Neural progenitor cell (in vitro differentiated cells): Measurements from ENCODE around the gene SREBF2. TPM values are rescaled to one million over a fixed set of nuclear protein-coding genes. Genes with fewer than 3 reads are reported as not detected.

Experiments used
- DNase-seq: peaks from one replicate; pipeline ENCODE4 v3.0.0-alpha.2; 2016; ENCODE audit warnings: low spot score
- H2AFZ ChIP-seq: fragments of 200-600 bp; sonication (generic); replicated peaks from 2 replicates; pipeline ENCODE4 v1.6.1; 2016; ENCODE audit warnings: antibody characterized with exemption
- H3F3A ChIP-seq: fragments of 200-600 bp; sonication (generic); 2 replicates; pipeline ENCODE4 v1.6.1; 2016; ENCODE audit warnings: antibody characterized with exemption, low read depth
- H3K27ac ChIP-seq: fragments of 200-600 bp; sonication (generic); 2 replicates; pipeline ENCODE4 v1.5.1; 2016; ENCODE audit warnings: mild to moderate bottlenecking
- H3K27me3 ChIP-seq: fragments of 200-600 bp; sonication (generic); 2 replicates; pipeline ENCODE4 v1.6.1; 2016; ENCODE audit warnings: mild to moderate bottlenecking, moderate library complexity
- H3K36me3 ChIP-seq: fragments of 200-600 bp; sonication (generic); 2 replicates; pipeline ENCODE4 v1.5.1; 2016
- H3K4me1 ChIP-seq: fragments of 200-600 bp; sonication (generic); 2 replicates; pipeline ENCODE4 v1.6.1; 2016; ENCODE audit warnings: mixed run types
- H3K4me2 ChIP-seq: fragments of 200-600 bp; sonication (generic); 2 replicates; pipeline ENCODE4 v1.6.1; 2016
- H3K4me3 ChIP-seq: fragments of 200-600 bp; sonication (generic); 2 replicates; pipeline ENCODE4 v1.5.1; 2016
- H3K79me2 ChIP-seq: fragments of 200-600 bp; sonication (generic); 2 replicates; pipeline ENCODE4 v1.6.1; 2016; ENCODE audit warnings: low read depth
- H3K9ac ChIP-seq: fragments of 200-600 bp; sonication (generic); 2 replicates; pipeline ENCODE4 v1.6.1; 2016
- H3K9me3 ChIP-seq: fragments of 200-600 bp; sonication (generic); 2 replicates; pipeline ENCODE4 v1.5.1; 2016; ENCODE audit warnings: low read depth
- H4K20me1 ChIP-seq: fragments of 200-600 bp; sonication (generic); 2 replicates; pipeline ENCODE4 v1.6.1; 2016; ENCODE audit warnings: low read depth
- H3K27ac Mint-ChIP-seq: 3 replicates; pipeline ENCODE4 v1.8.0; 2021; ENCODE audit warnings: mixed read lengths
- H3K27me3 Mint-ChIP-seq: 2 replicates; pipeline ENCODE4 v1.8.0; 2022; ENCODE audit warnings: low read depth, mild to moderate bottlenecking, inconsistent platforms, moderate library complexity, mixed read lengths; ENCODE audit not compliant: insufficient read depth
- H3K36me3 Mint-ChIP-seq: 3 replicates; pipeline ENCODE4 v1.8.0; 2021; ENCODE audit warnings: mixed read lengths
- H3K4me1 Mint-ChIP-seq: 3 replicates; pipeline ENCODE4 v1.8.0; 2021; ENCODE audit warnings: mixed read lengths
- H3K4me3 Mint-ChIP-seq: 3 replicates; pipeline ENCODE4 v1.8.0; 2021; ENCODE audit warnings: mild to moderate bottlenecking, moderate library complexity, mixed read lengths
- H3K9me3 Mint-ChIP-seq: 3 replicates; pipeline ENCODE4 v1.8.0; 2020; ENCODE audit warnings: mixed read lengths
- EZH2 ChIP-seq: fragments of 200-600 bp; sonication (generic); IDR thresholded peaks from 2 replicates; pipeline ENCODE4 v1.6.1; 2017; ENCODE audit warnings: antibody characterized with exemption, mild to moderate bottlenecking, moderate library complexity
- EZH2phosphoT487 ChIP-seq: fragments of 200-600 bp; sonication (generic); IDR thresholded peaks from 2 replicates; pipeline ENCODE4 v1.6.1; 2017; ENCODE audit warnings: antibody characterized with exemption
- total RNA-seq: library from RNA; depleted of rRNA; stranded (reverse); fragments of >200 nt; gene quantifications from 2 replicates; pipeline ENCODE4 v1.2.3, GENCODE V29; 2015; ENCODE audit warnings: low replicate concordance
- TF ChIP-seq, protein P1 (sequence below): fragments of 200-600 bp; sonication (generic); IDR thresholded peaks from 2 replicates; pipeline ENCODE4 v1.5.1; 2017; ENCODE audit warnings: antibody characterized with exemption, mild to moderate bottlenecking

The SREBF2 gene
- total RNA-seq, 1 donor from 2014 or later: 64.0 TPM

DNA sequence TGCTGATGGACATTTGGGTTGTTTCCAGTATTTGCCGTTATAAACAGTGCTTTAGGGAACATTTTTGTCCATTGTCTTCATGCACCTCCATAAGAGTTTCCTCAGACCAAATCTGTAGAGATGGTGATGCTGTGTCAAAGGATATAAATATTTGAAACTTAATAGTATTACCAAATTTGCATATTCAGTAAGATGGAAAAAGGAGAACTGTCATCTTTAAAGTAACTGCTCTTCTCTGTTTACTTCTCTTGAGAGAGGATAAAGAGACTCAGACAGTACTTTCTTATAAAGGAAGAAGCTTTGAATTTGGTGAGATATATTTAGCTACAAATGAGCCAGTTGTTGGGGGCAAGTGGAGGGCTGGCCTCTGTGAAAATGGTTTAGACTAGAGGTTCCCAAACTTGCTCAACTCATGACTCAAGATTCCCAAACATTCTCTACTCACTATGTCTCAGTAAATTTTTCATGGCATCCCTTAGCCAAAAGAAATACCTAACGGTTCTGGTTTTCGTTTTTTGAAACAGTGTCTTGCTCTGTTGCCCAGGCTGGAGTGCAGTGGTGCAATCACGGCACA, 55.8 kb downstream of the SREBF2 start:
- TF ChIP-seq EZH2phosphoT487: no peak
- TF ChIP-seq, protein P1, sequence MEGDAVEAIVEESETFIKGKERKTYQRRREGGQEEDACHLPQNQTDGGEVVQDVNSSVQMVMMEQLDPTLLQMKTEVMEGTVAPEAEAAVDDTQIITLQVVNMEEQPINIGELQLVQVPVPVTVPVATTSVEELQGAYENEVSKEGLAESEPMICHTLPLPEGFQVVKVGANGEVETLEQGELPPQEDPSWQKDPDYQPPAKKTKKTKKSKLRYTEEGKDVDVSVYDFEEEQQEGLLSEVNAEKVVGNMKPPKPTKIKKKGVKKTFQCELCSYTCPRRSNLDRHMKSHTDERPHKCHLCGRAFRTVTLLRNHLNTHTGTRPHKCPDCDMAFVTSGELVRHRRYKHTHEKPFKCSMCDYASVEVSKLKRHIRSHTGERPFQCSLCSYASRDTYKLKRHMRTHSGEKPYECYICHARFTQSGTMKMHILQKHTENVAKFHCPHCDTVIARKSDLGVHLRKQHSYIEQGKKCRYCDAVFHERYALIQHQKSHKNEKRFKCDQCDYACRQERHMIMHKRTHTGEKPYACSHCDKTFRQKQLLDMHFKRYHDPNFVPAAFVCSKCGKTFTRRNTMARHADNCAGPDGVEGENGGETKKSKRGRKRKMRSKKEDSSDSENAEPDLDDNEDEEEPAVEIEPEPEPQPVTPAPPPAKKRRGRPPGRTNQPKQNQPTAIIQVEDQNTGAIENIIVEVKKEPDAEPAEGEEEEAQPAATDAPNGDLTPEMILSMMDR: no peak
- TF ChIP-seq EZH2: no peak
- H3K27me3 Mint-ChIP-seq: peaks cover 5% of the 10 kb centered on the region
- no peaks in the 10 kb centered on the region for H3F3A ChIP-seq
- H3K4me3 ChIP-seq: no peak overlapping the region
- no peak overlapping the region for H3K9ac ChIP-seq
- H3K79me2 ChIP-seq: no peaks in the 10 kb centered on the region
- no peaks in the 10 kb centered on the region for H4K20me1 ChIP-seq
- H3K36me3 ChIP-seq: peaks cover 9% of the 10 kb centered on the region
- no peaks in the 10 kb centered on the region for H3K9me3 ChIP-seq
- H2AFZ ChIP-seq: no peak overlapping the region
- H3K9me3 Mint-ChIP-seq: no peaks in the 10 kb centered on the region
- H3K36me3 Mint-ChIP-seq: peaks cover 49% of the 10 kb centered on the region
- no peak overlapping the region for H3K27ac ChIP-seq
- H3K27ac Mint-ChIP-seq: no peak overlapping the region
- no peak overlapping the region for H3K4me3 Mint-ChIP-seq
- DNase-seq: no peak
- no peaks in the 10 kb centered on the region for H3K4me1 ChIP-seq
- no peaks in the 10 kb centered on the region for H3K27me3 ChIP-seq
- H3K4me1 Mint-ChIP-seq: no peaks in the 10 kb centered on the region
- H3K4me2 ChIP-seq: no peak overlapping the region

DNA sequence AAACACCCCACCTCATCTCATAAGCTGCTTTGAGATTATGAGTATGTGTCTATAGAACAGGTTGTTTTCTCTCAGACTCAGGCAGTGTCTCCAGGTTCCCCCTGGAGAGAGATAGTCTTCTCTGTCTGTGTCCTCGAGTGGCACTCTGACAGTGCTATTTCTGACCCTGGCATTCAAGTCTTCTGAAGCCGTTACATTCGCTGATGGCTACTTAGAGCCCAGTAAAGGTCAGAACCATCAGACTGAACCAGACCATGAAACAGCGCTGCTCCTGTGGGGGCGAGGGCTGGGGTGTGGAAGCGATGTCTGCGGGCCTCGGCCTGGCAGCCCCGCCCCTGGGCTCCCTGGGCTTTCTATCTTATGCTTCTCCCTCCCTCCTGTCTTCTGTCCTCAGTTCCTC, 58.5 kb downstream of the SREBF2 start:
- Histone ChIP-seq H4K20me1 (peaks cover 4% of the 10 kb centered on the region), H3K4me1 (no peaks in the 10 kb centered on the region), H3K27ac (no peak overlapping the region), H3K4me2 (no peak overlapping the region), H3K79me2 (no peaks in the 10 kb centered on the region), H3K9me3 (no peaks in the 10 kb centered on the region), H2AFZ (no peak overlapping the region), H3K9ac (no peak overlapping the region), H3K4me3 (no peak overlapping the region), H3K27me3 (no peaks in the 10 kb centered on the region), H3F3A (no peaks in the 10 kb centered on the region), H3K36me3 (no peaks in the 10 kb centered on the region)
- Mint-ChIP-seq H3K27me3 (peaks cover 3% of the 10 kb centered on the region), H3K36me3 (peaks cover 41% of the 10 kb centered on the region), H3K9me3 (no peaks in the 10 kb centered on the region), H3K4me3 (no peak overlapping the region), H3K4me1 (no peaks in the 10 kb centered on the region), H3K27ac (no peak overlapping the region)
- no peak for DNase-seq
- TF ChIP-seq, protein P1: no peak
- no peak for TF ChIP-seq EZH2phosphoT487
- TF ChIP-seq EZH2: no peak

DNA sequence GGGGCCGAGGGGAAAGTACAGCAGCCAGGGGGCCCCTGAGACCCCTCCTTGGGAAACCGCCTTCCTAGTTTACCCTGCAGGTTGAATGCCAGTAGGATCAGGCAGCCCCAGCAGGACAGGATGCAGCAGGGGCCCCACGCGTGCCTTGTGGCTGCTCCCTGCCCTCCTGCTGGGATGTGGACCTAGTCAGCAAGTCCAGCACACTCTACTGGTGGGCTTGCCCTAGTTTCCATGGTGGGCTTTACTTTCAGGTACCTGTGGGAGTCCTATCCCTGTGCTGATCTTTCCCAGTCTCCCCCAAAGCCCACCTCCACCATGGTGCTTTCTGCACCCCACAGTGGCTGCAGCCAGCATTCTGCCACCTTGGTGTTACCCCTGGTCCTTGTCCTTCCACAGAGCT, 59.8 kb downstream of the SREBF2 start:
- H3K4me1 ChIP-seq: no peaks in the 10 kb centered on the region
- no peak for DNase-seq
- H3K27me3 ChIP-seq: no peaks in the 10 kb centered on the region
- TF ChIP-seq EZH2phosphoT487 (no peak), EZH2 (no peak)
- TF ChIP-seq, protein P1: no peak
- H2AFZ ChIP-seq: no peak overlapping the region
- H3K27me3 Mint-ChIP-seq: peaks cover 3% of the 10 kb centered on the region
- no peak overlapping the region for H3K4me3 ChIP-seq
- H3K4me2 ChIP-seq: no peak overlapping the region
- H4K20me1 ChIP-seq: peaks cover 4% of the 10 kb centered on the region
- no peak overlapping the region for H3K27ac Mint-ChIP-seq
- no peaks in the 10 kb centered on the region for H3K79me2 ChIP-seq
- no peaks in the 10 kb centered on the region for H3K36me3 ChIP-seq
- H3K9me3 Mint-ChIP-seq: no peaks in the 10 kb centered on the region
- no peak overlapping the region for H3K9ac ChIP-seq
- H3K4me1 Mint-ChIP-seq: no peaks in the 10 kb centered on the region
- no peak overlapping the region for H3K27ac ChIP-seq
- no peaks in the 10 kb centered on the region for H3F3A ChIP-seq
- peaks cover 42% of the 10 kb centered on the region for H3K36me3 Mint-ChIP-seq
- no peaks in the 10 kb centered on the region for H3K9me3 ChIP-seq
- H3K4me3 Mint-ChIP-seq: no peak overlapping the region
